Vagina (tissue), 2 donors: ENCODE results near the gene PSTPIP2. TPM values are rescaled to one million over a fixed set of nuclear protein-coding genes. Genes with fewer than 3 reads are reported as not detected.

ENCODE experiments used
- DNase-seq, 2 donors: peaks; one replicate each; pipeline ENCODE4 v3.0.0-alpha.2; 2017; ENCODE audit errors: extremely low spot score in 2 of 2
- H3K27ac ChIP-seq: fragments of 200-600 bp; sonication (generic); one replicate; pipeline ENCODE4 v1.5.1; 2019
- H3K27me3 ChIP-seq: fragments of 200-600 bp; sonication (generic); one replicate; pipeline ENCODE4 v1.5.1; 2019
- H3K36me3 ChIP-seq, 2 donors: fragments of 200-600 bp; sonication (generic); one replicate each; pipeline ENCODE4 v1.5.1; 2017 to 2019
- H3K4me1 ChIP-seq: fragments of 200-600 bp; sonication (generic); one replicate; pipeline ENCODE4 v1.5.1; 2019
- H3K4me3 ChIP-seq, 2 donors: fragments of 200-600 bp; sonication (generic); 1 replicate in 1 of 2; 2 replicates in 1 of 2; pipeline ENCODE4 v1.5.1; 2016 to 2019
- H3K9me3 ChIP-seq: fragments of 200-600 bp; sonication (generic); one replicate; pipeline ENCODE4 v1.5.1; 2019
- CTCF ChIP-seq, 3 experiments: fragments of 450-650 bp in 2 of 3; fragments of 200-600 bp in 1 of 3; sonication (generic) in 1 of 3; IDR thresholded peaks; one replicate each; pipeline ENCODE4 v1.5.1; 2017 to 2019; ENCODE audit warnings: antibody characterized with exemption in 3 of 3, mild to moderate bottlenecking in 2 of 3, moderate library complexity in 2 of 3
- POLR2A ChIP-seq, 2 donors: fragments of 450-650 bp; IDR thresholded peaks; one replicate each; pipeline ENCODE4 v1.6.1; 2017; ENCODE audit warnings: antibody characterized with exemption in 2 of 2, mild to moderate bottlenecking in 2 of 2, moderate library complexity in 2 of 2
- POLR2AphosphoS5 ChIP-seq, 2 donors: sonication (generic); formaldehyde crosslinking; IDR thresholded peaks; one replicate each; pipeline ENCODE4 v1.9.0; 2017; ENCODE audit warnings: antibody characterized with exemption in 2 of 2, mild to moderate bottlenecking in 2 of 2, low read depth in 1 of 2; ENCODE audit not compliant: insufficient read depth in 1 of 2
- intact Hi-C: fragments of 100-400 bp; cut with DNase I; formaldehyde crosslinking; loops from one replicate; pipeline ENCODE4 v1.15.1; 2023
- total RNA-seq: library from RNA; depleted of rRNA; stranded (reverse); fragments of >200 nt; gene quantifications from one replicate; pipeline ENCODE4 v1.2.3, GENCODE V29; 2016

Gene PSTPIP2
- total RNA-seq, 1 donor from 2014 or later, result 9.1 TPM

GRCh38 chr18:46068763-46069162, 3.3 kb downstream of the PSTPIP2 start:
- Histone ChIP-seq H3K27ac (no peak overlapping the region), H3K4me1 (peaks cover 24% of the 10 kb centered on the region), H3K36me3 (no peaks in the 10 kb centered on the region), H3K9me3 (no peaks in the 10 kb centered on the region), H3K27me3 (no peaks in the 10 kb centered on the region), H3K4me3 (no peak overlapping the region)
- intact Hi-C loops, result no loop called here
- DNase-seq, result no peak
- TF ChIP-seq POLR2A (IDR thresholded peaks at IDR 0.05) (no peak), POLR2AphosphoS5 (IDR thresholded peaks at IDR 0.05; ENCODE audit: insufficient read depth in 1 of 2, low read depth in 1 of 2) (no peak), CTCF (IDR thresholded peaks at IDR 0.05) (no peak)

GRCh38 chr18:46067438-46068007, 4.5 kb downstream of the PSTPIP2 start:
- H3K27ac ChIP-seq, result no peak overlapping the region
- H3K36me3 ChIP-seq, result no peaks in the 10 kb centered on the region
- no peak overlapping the region for H3K4me3 ChIP-seq
- intact Hi-C loops, result no loop called here
- no peaks in the 10 kb centered on the region for H3K27me3 ChIP-seq
- no peak for DNase-seq
- peaks cover 13% of the 10 kb centered on the region for H3K4me1 ChIP-seq
- TF ChIP-seq CTCF (IDR thresholded peaks at IDR 0.05) (no peak), POLR2AphosphoS5 (IDR thresholded peaks at IDR 0.05; ENCODE audit: insufficient read depth in 1 of 2, low read depth in 1 of 2) (no peak), POLR2A (IDR thresholded peaks at IDR 0.05) (no peak)
- no peaks in the 10 kb centered on the region for H3K9me3 ChIP-seq

GRCh38 chr18:46062781-46063180, 9.3 kb downstream of the PSTPIP2 start:
- Histone ChIP-seq H3K27ac (no peak overlapping the region), H3K9me3 (no peaks in the 10 kb centered on the region), H3K4me3 (no peak overlapping the region), H3K27me3 (no peaks in the 10 kb centered on the region), H3K4me1 (no peaks in the 10 kb centered on the region), H3K36me3 (no peaks in the 10 kb centered on the region)
- no peak for DNase-seq
- intact Hi-C loops, result no loop called here
- TF ChIP-seq CTCF (IDR thresholded peaks at IDR 0.05) (no peak), POLR2AphosphoS5 (IDR thresholded peaks at IDR 0.05; ENCODE audit: insufficient read depth in 1 of 2, low read depth in 1 of 2) (no peak), POLR2A (IDR thresholded peaks at IDR 0.05) (no peak)

DNA sequence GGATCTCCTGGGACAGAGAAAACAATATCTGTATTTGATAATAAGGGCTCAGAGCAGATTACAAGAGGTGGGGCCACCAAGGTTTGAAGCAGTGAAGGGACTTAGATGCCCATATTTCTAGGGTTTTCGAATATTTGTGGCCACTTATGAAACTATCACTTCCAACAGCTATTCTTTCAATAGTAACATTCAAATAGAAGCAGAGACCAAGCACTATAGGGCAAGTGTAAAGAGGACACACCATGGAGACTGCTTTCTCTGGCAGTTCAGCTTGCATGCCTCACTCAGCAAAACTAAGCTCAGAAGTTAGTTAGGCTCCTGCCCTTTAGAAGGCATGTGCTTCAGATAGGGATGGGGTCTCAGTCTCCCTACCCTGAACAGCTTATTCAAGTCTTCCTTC, 10.3 kb downstream of the PSTPIP2 start:
- Histone ChIP-seq H3K36me3 (no peaks in the 10 kb centered on the region), H3K9me3 (no peaks in the 10 kb centered on the region), H3K27me3 (no peaks in the 10 kb centered on the region), H3K27ac (no peak overlapping the region), H3K4me1 (no peaks in the 10 kb centered on the region), H3K4me3 (no peak overlapping the region)
- intact Hi-C loops, result no loop called here
- TF ChIP-seq POLR2AphosphoS5 (IDR thresholded peaks at IDR 0.05; ENCODE audit: insufficient read depth in 1 of 2, low read depth in 1 of 2) (no peak), CTCF (IDR thresholded peaks at IDR 0.05) (no peak), POLR2A (IDR thresholded peaks at IDR 0.05) (no peak)
- DNase-seq, result no peak

DNA sequence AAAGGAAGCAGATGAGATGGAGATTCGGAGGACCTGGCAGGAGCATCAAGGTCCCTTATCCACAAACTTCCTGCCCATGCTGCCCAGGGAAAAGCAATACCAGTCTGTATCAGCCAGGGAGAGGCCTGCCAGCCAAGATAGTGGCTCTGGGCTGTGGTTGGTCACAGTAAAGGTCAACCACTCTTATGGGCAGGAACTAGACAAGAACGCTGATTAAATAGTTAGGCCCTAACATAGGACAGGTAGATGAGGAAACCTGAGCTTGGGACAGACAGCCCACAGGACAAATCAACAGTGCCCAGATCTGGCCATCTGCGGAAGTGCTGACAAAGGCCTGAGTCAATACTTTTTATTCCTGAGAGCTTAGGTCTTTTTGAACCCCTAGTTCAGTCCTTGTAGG, 10.7 kb downstream of the PSTPIP2 start:
- no peaks in the 10 kb centered on the region for H3K9me3 ChIP-seq
- TF ChIP-seq POLR2AphosphoS5 (IDR thresholded peaks at IDR 0.05; ENCODE audit: insufficient read depth in 1 of 2, low read depth in 1 of 2), result no peak
- no peak for TF ChIP-seq CTCF (IDR thresholded peaks at IDR 0.05)
- no peak for TF ChIP-seq POLR2A (IDR thresholded peaks at IDR 0.05)
- no peaks in the 10 kb centered on the region for H3K4me1 ChIP-seq
- no peak overlapping the region for H3K27ac ChIP-seq
- no peaks in the 10 kb centered on the region for H3K36me3 ChIP-seq
- no peak overlapping the region for H3K4me3 ChIP-seq
- no peak for DNase-seq
- intact Hi-C loops, result no loop called here
- H3K27me3 ChIP-seq, result no peaks in the 10 kb centered on the region
